ENCODE data around the gene BCKDHA.
"Not testable (repeated sequence)": the region's sequence is repeated elsewhere in the genome, so short reads cannot be mapped to it uniquely, and the experiment has no call there.

The BCKDHA gene

DNA sequence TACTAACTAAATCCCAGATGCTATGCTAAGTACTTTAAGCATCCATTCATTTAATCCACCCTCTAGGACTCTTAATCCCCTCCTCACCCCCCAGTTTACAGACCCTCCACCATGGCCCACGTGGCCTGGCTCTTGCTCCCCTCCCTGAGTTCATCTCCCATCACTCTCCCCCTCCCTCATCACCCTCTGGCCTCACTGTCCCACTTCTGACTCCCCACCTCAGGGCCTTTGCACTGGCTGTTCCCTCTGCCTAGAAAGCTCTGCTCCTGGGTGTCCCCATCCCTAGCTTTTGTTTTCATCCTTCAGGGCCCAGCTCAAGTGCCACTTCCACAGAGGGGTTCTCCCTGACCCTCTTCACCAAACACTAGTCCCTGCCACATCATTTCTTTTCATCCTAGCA is 37.9 kb upstream of the BCKDHA start:
- DNase-seq = no peak
- no peak for TF ChIP-seq POLR2A (IDR thresholded peaks at IDR 0.05; ENCODE audit: low read length)
- TF ChIP-seq GATA1 (IDR thresholded peaks at IDR 0.05; ENCODE audit: low read depth, low read length) = no peak

DNA sequence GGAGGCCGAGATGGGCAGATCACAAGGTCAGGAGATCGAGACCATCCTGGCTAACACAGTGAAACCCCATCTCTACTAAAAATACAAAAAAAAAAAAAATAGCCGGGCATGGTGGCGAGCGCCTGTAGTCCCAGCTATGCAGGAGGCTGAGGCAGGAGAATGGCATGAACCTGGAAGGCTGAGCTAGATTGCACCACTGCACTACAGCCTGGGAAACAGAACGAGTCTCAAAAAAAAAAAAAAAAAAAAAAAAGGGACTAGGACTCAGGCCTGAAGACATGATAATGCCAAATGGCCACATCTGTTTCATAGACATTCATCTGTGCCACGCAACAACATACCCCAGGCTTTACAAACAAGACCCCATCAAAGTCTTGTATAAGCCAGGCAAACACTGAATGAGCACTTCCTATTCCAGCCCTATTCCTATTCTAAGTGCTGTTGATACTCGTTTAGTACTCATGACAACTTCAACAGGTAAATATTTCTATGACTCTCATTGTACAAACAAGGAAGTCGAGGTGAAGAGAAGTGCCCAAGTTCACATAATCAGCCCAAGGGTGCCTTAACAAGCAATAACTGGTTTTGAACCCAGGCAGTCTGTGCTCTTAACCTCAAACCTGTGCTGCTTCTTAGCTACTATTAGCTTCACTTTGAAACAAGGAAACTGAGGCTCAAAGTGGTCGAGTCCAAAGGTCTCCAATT is 35.3 kb upstream of the BCKDHA start:
- no peak for DNase-seq

DNA sequence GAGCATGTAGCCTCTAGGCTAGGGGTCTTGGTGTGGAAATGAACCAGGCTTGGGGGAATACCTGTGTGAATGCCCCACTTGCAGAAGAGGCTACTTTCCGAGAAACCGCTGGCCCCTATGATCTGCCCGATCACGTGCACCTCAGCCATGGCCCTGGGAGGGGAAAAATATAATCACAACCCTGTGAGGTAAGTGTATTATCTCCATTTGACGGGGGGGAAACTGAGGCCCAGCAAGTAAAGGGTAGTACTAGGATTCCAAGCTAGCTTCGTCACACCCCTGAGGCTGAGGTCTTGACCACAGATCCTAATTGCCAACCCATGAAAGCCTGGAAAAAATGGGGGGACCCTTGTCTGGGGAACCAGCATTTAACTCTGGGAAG is 34.3 kb upstream of the BCKDHA start:
- TF ChIP-seq GATA1 (IDR thresholded peaks at IDR 0.05; ENCODE audit: low read depth, low read length) (no peak), POLR2A (IDR thresholded peaks at IDR 0.05; ENCODE audit: low read length) (no peak)
- DNase-seq = no peak

More for the DNA sequence above, 35.3 kb upstream of the BCKDHA start:
- TF ChIP-seq POLR2A (IDR thresholded peaks at IDR 0.05; ENCODE audit: low read length) = no peak
- TF ChIP-seq GATA1 (IDR thresholded peaks at IDR 0.05; ENCODE audit: low read depth, low read length) = no peak

DNA sequence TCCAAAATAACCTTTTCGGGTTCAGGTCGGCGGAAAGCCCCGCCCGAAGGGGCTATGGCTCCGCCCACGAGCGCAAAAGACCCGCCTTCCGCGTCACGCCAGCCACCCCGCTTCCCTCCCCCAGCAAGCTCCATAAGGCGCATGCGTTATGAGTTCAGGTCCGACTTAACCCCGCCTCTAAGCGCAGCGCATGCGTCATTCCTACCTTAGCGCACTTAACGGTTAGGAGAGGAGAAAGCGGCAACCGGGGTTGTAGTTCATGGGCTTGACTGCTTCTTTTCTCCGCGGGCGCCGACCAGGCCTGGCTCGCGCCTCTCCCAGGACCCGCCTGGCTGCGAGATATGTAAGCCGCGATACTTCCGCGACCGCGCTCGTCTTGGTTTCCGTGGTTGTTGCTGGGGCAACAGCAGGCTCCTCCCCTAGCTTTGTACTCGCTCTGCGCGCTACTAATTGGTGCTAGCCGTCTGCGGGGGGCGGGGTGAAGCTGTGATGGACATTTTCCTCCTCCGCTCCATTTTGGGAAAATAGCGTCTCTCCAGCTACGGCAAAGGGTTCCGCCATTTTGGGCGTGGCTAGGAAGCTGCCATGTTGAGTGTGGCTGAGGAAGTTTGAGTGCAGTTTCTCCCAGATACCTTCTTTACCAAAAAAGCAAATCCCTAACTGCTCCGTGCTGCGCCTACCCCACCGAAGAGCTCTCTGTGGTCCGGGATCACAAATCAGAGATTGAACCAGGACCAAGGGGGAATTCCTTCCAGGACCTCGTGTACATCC is 33.7 kb upstream of the BCKDHA start, which contains the start of gene B9D2:
Gene B9D2, minus strand, starts transcription at position 397 of the 771 bp plus-strand sequence. CDS start 630 bp downstream, outside the sequence.
- TF ChIP-seq GATA1 (IDR thresholded peaks at IDR 0.05; ENCODE audit: low read depth, low read length) (no peak), POLR2A (IDR thresholded peaks at IDR 0.05; ENCODE audit: low read length) (peak; percentile 94)
- peak; percentile 99 for DNase-seq

DNA sequence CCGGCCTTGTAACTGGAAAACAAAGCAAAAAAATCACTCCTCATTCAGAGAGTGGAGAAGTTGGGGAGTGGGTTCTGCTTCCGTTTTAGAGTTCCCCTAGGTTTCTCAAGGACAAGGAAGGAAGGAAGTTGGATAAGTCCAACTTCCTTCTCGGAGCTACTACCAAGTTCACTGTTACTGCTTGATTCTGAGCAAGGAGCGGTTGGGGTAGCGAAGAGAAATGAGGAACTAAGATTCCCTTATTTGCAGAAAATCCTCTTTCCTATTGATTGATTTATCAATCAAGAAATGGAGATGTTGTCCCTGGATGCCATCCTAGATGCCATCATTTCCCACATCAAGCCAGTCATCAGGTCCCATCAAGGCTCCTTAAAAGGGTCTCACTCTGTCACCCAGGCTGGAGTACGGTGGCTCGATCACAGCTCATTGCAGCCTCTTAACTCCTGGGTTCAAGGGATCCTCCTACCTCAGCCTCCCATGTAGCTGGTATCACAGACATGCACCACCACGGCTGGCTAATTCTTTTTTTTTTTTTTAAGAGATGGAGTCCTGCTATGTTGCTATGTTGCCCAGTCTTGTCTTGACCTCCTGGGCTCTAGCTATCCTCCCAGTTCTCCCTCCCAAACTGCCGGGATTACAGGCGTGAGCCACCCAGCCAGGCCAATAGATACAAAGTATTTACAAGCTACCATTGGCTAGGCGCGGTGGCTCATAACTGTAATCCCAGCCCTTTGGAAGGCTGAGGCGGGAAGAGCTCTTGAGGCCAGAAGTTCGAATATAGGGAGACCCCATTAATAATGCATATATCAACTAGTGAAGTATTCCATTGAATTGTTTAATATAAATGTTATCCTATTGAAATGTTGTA is 32.9 kb upstream of the BCKDHA start:
- DNase-seq = peak in 1 of 2 experiments; percentile 57
- no peak for TF ChIP-seq GATA1 (IDR thresholded peaks at IDR 0.05; ENCODE audit: low read depth, low read length)
- TF ChIP-seq POLR2A (IDR thresholded peaks at IDR 0.05; ENCODE audit: low read length) = no peak

DNA sequence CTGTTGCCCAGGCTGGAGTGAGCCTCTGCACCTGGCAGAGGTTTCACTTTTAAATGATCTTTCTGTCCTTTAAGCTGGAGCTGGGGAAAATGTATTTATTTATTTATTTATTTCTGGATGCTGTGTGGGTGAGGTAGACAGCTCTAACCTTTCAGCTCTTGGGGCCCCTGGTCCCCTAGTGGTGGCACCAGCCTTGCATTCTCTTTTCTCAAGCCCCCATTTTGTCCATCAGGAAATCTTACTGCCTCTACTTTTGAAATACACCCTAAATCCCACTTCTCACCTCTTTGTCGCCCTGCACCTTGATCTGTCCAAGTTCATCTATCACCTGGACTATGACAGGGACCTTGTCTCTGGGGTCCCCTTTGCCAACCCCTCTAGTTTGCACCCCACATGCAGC is 31.5 kb upstream of the BCKDHA start:
- peak; percentile 45 to 63 for DNase-seq
- TF ChIP-seq POLR2A (IDR thresholded peaks at IDR 0.05; ENCODE audit: low read length) (no peak), GATA1 (IDR thresholded peaks at IDR 0.05; ENCODE audit: low read depth, low read length) (no peak)

DNA sequence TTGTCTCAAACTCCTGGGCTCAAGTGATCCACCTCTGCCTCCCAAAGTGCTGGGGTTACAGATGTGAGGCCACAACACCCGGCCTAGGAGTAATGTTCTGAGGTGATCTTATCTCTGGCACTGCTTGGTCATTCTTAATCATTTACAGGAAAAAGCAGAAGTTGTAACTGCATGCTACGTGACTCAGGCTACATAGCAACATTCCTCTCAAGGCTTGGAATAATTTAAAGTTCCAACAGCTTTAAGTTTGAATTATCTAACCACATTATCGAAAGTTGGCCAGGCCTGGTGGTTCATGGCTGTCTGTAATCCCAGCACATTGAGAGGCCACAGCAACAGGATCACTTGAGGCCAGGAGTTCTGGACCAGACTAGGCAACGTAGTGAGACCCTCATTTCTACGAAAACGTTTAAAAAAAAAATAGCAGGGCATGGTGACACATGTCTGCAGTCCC is 29.7 kb upstream of the BCKDHA start:
- TF ChIP-seq POLR2A (IDR thresholded peaks at IDR 0.05; ENCODE audit: low read length) (peak; percentile 36), GATA1 (IDR thresholded peaks at IDR 0.05; ENCODE audit: low read depth, low read length) (no peak)
- peak; percentile 69 to 77 for DNase-seq

DNA sequence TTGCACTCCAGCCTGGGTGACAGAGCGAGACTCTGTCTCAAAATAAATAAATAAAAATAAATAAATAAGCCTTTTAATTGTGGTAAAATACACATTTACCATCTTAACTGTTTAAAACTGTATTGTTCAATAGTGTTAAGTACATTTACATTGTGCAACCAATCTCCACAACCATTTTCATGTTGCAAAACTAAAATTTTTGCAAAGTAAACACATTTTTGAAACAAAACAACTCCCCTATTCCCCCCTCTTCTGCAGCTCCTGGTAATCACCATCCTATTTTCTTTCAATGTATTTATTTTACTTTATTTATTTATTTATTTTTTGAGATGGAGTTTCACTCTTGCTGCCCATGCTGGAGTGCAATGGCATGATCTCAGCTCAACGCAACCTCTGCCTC is 27.8 kb upstream of the BCKDHA start:
- TF ChIP-seq GATA1 (IDR thresholded peaks at IDR 0.05; ENCODE audit: low read depth, low read length) = no peak
- TF ChIP-seq POLR2A (IDR thresholded peaks at IDR 0.05; ENCODE audit: low read length) = no peak
- DNase-seq = no peak

DNA sequence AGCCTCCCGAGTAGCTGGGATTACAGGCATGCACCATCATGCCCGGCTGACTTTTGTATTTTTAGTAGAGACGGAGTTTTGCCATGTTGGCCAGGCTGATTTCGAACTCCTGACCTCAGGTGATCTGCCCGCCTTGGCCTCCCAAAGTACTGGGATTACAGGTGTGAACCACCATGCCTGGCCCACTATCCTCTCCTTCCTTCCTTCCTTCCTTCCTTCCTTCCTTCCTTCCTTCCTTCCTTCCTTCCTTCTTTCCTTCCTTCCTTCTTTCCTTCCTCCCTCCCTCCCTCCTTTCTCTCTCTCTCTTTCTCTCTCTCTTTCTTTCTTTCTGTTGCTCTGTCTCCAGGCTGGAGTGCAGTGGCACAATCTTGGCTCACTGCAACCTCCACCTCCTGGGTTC is 26.5 kb upstream of the BCKDHA start:
- not testable (repeated sequence) for DNase-seq

DNA sequence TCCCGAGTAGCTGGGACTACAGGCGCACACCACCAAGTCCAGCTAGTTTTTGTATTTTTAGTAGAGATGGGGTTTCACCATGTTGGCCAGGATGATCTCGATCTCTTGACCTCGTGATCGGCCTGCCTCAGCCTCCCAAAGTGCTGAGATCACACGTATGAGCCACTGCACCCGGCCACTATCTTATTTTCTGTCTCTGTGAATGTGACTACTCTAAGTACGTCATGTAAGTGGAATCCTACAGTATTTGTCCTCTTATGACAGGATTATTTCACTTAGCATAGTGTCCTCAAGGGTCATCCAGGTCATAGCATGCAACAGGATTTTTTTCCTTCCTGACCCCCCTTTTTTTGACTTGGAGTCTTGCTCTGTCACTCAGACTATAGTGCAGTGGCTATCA is 26.1 kb upstream of the BCKDHA start:
- no peak for DNase-seq

DNA sequence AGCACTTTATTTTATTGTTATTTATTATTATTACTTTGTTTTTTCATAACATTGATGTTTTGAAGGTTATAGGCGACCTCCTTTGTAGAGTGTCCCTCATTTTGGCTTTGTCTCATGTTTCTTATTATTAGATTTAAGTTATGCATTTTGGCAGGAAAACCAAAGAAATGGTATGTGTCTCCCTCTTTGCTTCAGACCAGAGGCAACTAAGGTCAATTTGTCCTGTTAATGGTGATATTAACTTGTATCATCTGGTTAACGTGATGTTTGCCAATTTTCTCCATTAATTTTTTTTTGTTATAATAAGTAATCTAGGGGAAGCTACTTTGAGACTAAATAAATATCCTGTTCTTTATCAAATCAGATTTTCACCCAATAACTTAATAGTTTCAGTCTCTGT is 25.1 kb upstream of the BCKDHA start:
- TF ChIP-seq POLR2A (IDR thresholded peaks at IDR 0.05; ENCODE audit: low read length) (no peak), GATA1 (IDR thresholded peaks at IDR 0.05; ENCODE audit: low read depth, low read length) (no peak)

More for the DNA sequence above, 26.1 kb upstream of the BCKDHA start:
- TF ChIP-seq GATA1 (IDR thresholded peaks at IDR 0.05; ENCODE audit: low read depth, low read length) = no peak

DNA sequence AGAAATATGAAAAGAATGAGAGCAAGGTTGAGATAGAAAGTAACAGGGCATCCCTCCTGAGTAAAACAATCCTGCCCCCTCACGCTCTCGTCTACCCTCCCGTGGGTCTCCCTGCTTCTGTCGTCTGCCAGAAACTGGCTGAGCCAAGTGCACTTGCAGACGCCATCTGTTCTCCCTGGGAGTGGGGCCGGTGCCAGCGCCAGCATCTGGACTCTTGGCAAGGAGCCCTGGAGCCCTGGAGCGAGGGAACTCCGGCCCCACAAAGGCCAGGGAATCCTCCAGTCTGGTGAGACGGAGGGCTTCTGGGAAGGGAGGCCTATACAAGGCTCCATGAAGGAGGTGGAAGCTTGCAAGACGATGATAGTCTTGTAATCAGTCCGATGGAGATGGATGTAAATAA is 23.6 kb upstream of the BCKDHA start:
- DNase-seq = no peak
- TF ChIP-seq POLR2A (IDR thresholded peaks at IDR 0.05; ENCODE audit: low read length) (no peak), GATA1 (IDR thresholded peaks at IDR 0.05; ENCODE audit: low read depth, low read length) (no peak)

More for the DNA sequence above, 25.1 kb upstream of the BCKDHA start:
- DNase-seq = no peak

DNA sequence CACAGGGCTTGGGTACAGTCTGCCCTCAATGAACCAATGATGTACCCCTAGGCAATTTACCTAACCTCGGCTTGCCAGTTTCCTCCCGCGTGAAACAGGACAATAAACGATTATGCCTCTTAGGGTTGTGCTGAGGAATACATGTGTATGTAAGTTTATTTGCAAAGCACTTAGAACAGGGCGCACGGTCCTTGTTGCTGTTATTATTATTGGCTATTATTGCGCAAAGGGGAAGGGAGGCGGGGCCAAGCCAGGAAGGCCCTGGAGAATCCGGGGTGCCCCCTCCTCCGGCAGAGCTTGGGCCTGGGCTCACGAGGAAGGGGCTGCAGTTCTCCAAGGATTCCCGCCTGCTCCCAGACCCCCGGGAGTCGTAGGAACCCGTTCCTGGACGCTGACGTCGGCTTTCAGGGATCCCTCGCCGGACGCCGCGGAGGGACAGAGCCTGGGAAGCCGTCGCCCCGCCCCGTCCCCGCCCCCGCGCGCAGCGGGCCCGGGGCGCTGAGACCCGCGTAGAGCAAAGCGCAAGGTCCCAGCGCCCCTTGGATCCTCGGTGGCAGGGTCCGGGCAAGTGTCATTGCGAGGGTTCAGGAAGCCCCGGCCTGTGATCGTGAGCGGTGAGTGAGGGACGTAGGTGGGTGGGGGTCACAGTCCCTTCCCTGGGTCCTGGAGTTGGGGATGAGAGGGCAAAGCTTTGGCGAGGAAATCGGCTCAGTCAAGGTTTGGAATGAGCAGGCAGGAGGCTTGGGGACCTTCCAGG is 21.2 kb upstream of the BCKDHA start, which contains the start of gene TMEM91:
Gene TMEM91, plus strand, starts transcription at position 293 of the 757 bp plus-strand sequence. CDS start 1,777 bp downstream, outside the sequence.
- TF ChIP-seq POLR2A (IDR thresholded peaks at IDR 0.05; ENCODE audit: low read length) = no peak
- TF ChIP-seq GATA1 (IDR thresholded peaks at IDR 0.05; ENCODE audit: low read depth, low read length) = no peak
- no peak for DNase-seq
